RWPE1 (cell line): ENCODE results near the gene RSPH6A.
"Not testable (repeated sequence)": the region's sequence is repeated elsewhere in the genome, so short reads cannot be mapped to it uniquely, and the experiment has no call there.

Source experiments
- CTCF ChIA-PET: fragments of 350-600 bp; sonication (Branson Sonifier 250); formaldehyde crosslinking; extraction: SDS; loops from one replicate; lab custom pipeline; 2021; lab: Yijun Ruan, JAX
- POLR2A ChIA-PET: fragments of 400-600 bp; formaldehyde crosslinking; extraction: SDS; loops from one replicate; lab custom pipeline; 2020; ENCODE audit warnings: antibody characterized with exemption; ENCODE audit not compliant: low non-redundant PET; lab: Yijun Ruan, JAX
- DNase-seq: peaks from one replicate; pipeline ENCODE4 v3.0.0; 2012; ENCODE audit warnings: low spot score
- H3K27ac ChIP-seq: fragments of 450-650 bp; 2 replicates; pipeline ENCODE4 v1.5.1; 2017
- TF ChIP-seq, protein P1 (sequence below): fragments of 450-650 bp; conservative IDR thresholded peaks from 2 replicates; pipeline ENCODE4 v1.5.1; 2017; ENCODE audit warnings: low read depth, mild to moderate bottlenecking

Gene RSPH6A

DNA sequence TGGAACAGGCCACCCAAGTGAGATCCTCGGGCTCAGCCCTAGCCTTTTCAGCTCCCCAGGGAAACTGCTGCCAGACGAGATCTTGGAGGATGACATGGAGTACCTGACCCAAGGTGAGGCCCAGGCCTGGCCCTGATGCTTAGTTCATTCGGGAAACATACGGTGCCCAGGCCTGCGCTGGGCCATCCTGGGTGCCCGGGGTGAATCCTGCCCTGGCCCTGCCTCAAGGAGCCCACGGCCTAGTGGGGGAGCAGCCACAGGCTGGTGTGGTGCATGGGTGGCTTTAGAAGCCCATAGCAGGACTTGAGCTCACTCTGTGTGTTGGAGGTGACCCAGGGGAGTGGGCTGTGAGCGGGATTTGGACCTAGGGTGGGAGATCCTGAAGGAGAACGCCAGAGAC is 56.2 kb downstream of the RSPH6A start:
- peak overlapping the region; percentile 37; the same call in 1 of the 2 replicates for H3K27ac ChIP-seq
- POLR2A ChIA-PET, result no interaction called here
- DNase-seq, result no peak
- TF ChIP-seq, protein P1, sequence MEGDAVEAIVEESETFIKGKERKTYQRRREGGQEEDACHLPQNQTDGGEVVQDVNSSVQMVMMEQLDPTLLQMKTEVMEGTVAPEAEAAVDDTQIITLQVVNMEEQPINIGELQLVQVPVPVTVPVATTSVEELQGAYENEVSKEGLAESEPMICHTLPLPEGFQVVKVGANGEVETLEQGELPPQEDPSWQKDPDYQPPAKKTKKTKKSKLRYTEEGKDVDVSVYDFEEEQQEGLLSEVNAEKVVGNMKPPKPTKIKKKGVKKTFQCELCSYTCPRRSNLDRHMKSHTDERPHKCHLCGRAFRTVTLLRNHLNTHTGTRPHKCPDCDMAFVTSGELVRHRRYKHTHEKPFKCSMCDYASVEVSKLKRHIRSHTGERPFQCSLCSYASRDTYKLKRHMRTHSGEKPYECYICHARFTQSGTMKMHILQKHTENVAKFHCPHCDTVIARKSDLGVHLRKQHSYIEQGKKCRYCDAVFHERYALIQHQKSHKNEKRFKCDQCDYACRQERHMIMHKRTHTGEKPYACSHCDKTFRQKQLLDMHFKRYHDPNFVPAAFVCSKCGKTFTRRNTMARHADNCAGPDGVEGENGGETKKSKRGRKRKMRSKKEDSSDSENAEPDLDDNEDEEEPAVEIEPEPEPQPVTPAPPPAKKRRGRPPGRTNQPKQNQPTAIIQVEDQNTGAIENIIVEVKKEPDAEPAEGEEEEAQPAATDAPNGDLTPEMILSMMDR, result no peak
- CTCF ChIA-PET, result no interaction called here

DNA sequence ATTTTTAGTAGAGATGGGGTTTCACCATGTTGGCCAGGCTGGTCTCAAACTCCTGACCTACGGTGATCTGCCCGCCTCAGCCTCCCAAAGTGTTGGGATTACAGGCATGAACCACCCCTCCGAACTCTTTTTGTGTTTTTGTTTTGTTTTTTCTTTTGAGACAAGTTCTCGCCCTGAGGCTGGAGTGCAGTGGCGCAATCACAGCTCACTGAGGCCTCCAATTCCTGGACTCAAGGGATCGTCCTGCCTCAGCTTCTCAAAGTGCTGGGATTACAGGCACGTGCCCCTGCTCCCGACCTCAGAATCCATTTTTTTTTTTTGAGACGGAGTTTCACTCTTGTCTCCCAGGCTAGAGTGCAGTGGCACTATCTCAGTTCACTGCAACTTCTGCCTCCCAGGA is 57.4 kb downstream of the RSPH6A start:
- POLR2A ChIA-PET, result no interaction called here

DNA sequence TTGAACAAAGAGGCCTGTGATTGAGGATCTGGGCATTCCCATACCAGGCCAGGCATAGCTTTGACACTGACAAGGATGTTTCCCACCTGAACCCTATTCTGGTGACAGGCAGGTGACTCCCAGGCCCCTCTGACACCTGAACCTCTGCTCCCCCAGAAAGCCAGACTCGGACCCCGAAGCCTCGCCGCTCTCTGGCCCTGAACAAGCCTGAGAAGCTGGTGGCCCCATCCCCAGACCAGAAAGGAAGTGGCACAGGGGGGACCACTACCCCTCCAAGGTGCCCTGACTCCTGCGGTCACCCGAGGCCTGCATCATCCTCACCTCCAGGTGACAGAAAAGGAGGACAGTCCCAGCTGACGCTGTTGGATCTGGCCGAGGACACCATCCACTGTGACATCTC is 60.8 kb downstream of the RSPH6A start:
- ChIA-PET POLR2A (no interaction called here), CTCF (no interaction called here)
- peak overlapping the region; percentile 93 for H3K27ac ChIP-seq

More for the DNA sequence above, 57.4 kb downstream of the RSPH6A start:
- peak overlapping the region; percentile 93 for H3K27ac ChIP-seq
- DNase-seq, result no peak
- CTCF ChIA-PET, result no interaction called here
- TF ChIP-seq, protein P1, result no peak

DNA sequence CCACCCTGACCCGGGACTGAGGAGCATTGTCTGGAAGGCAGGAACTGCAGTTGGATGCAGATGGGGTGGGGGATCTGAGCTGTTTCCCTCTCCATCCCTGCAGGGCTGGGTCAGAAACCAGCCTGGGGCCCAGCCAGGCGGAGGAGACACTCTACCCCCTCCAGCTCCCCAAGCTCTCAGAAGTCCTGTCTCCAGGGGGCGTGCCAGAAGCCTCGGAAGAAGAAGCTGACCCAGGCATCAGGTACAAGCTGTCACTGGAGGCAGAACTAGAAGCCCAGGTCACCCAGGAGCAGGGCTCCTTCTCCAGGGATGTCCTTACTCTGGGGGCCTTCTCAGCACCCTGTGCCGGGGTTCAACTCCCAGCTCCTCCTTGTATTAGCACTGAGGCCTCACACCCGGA is 61.6 kb downstream of the RSPH6A start:
- no peak for DNase-seq
- TF ChIP-seq, protein P1, result no peak
- CTCF ChIA-PET, result no interaction called here
- POLR2A ChIA-PET, result no interaction called here
- peak overlapping the region; percentile 93 for H3K27ac ChIP-seq

More for the DNA sequence above, 60.8 kb downstream of the RSPH6A start:
- TF ChIP-seq, protein P1, result no peak
- DNase-seq, result no peak

DNA sequence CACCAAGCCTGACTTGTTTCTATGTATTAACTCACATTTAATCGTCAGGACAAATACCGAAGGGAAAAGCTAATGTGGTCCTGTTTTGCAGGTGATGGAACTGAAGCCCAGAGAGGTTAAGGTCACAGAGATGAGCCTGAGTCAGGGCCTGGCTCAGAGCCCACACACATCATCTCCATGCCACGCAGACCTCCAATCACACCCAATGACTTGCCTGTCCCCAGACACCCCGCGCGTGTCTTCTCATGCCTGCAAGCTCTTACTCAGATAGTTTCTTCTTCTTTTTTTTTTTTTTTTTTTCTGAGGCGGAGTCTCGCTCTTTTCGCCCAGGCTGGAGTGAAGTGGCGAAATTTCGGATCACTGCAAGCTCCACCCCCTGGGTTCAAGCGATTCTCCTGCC is 62.5 kb downstream of the RSPH6A start:
- TF ChIP-seq, protein P1, result no peak
- CTCF ChIA-PET, result no interaction called here

DNA sequence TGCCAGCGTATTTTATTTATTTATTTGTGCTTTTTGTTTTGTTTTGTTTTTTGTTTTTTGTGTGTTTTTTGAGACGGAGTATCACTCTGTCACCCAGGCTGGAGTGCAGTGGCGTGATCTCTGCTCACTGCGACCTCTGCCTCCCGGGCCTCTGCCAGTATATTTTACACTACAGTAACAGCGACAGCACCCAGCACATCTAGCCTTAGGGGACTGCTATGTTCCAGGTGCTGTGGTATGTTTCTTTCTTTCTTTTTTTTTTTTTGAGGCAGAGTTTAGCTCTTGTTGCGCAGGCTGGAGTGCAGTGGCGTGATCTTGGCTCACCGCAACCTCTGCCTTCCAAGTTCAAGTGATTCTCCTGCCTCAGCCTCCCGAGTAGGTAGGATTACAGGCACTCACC is 63.6 kb downstream of the RSPH6A start:
- not testable (repeated sequence) for DNase-seq
- ChIA-PET POLR2A (interaction anchor here (0.6 kb wide), 1 partner anchor 235 kb away, joined by 5 read pairs; no protein-coding TSS in a partner anchor), CTCF (interaction anchor here (0.6 kb wide), 1 partner anchor 272 kb away, joined by 3 read pairs; no protein-coding TSS in a partner anchor)
- peak overlapping the region; percentile 93 for H3K27ac ChIP-seq

More for the DNA sequence above, 62.5 kb downstream of the RSPH6A start:
- peak overlapping the region; percentile 93 for H3K27ac ChIP-seq
- DNase-seq, result peak; percentile 78
- POLR2A ChIA-PET, result interaction anchor here (0.6 to 0.7 kb wide), 3 partner anchors 15 to 245 kb away, joined by 3 to 10 read pairs (median 4); no protein-coding TSS in a partner anchor

DNA sequence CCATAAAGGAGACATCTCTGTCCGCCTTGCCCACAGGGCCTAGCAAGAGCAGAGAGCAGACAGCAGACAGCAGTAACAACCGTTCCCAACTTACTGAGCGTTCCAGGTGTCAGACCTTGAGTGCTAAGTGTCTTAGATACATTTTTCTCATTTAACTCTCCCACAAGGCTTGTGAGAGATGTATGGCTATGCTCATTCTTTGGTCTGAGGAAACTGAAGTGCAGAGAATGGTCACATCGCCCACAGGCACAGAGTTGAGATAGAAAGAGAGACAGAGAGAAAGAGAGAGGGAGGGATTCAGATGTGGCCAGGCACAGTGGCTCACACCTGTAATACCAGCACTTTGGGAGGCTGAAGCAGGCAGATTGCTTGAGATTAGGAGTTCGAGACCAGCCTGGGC is 67.6 kb downstream of the RSPH6A start:
- DNase-seq, result no peak
- POLR2A ChIA-PET, result no interaction called here
- H3K27ac ChIP-seq, result peak overlapping the region; percentile 44
- CTCF ChIA-PET, result no interaction called here
- TF ChIP-seq, protein P1, result no peak
